ENCODE results near the gene INSM2. TPM values are rescaled to one million over a fixed set of nuclear protein-coding genes. Genes with fewer than 3 reads are reported as not detected.

Gene INSM2
- total and polyA plus RNA-seq, 2 of the 13 experiments (the other 11 are each of a cell fraction or from before 2014, with no cell fraction given), result not detected

DNA sequence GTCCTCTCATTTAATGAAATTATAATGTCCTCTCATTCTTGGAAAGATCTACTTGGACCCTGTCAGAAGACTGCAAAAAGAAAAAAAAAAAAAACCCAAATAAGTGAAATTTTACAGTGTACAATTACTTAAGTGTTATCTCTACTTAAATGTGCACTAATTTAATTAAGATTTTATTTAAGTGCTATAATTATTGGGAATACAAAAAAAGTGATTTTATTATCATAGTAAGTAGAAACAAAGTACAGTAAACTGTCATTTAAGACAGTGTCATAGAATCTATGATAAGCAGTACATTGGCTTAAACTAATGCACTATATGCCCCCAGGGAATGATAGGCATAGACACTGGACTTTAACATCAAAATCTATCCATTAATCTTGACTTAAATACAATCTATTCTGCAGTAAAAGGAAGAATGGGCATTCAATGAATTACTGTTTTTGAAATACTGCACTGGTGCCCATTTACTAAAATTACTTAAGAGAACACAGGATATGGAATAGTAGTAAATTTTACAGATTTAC lies 23.3 kb downstream of the INSM2 start (continued):
- TF ChIP-seq, protein P1, sequence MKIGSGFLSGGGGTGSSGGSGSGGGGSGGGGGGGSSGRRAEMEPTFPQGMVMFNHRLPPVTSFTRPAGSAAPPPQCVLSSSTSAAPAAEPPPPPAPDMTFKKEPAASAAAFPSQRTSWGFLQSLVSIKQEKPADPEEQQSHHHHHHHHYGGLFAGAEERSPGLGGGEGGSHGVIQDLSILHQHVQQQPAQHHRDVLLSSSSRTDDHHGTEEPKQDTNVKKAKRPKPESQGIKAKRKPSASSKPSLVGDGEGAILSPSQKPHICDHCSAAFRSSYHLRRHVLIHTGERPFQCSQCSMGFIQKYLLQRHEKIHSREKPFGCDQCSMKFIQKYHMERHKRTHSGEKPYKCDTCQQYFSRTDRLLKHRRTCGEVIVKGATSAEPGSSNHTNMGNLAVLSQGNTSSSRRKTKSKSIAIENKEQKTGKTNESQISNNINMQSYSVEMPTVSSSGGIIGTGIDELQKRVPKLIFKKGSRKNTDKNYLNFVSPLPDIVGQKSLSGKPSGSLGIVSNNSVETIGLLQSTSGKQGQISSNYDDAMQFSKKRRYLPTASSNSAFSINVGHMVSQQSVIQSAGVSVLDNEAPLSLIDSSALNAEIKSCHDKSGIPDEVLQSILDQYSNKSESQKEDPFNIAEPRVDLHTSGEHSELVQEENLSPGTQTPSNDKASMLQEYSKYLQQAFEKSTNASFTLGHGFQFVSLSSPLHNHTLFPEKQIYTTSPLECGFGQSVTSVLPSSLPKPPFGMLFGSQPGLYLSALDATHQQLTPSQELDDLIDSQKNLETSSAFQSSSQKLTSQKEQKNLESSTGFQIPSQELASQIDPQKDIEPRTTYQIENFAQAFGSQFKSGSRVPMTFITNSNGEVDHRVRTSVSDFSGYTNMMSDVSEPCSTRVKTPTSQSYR (CRISPR knock-in tag; IDR thresholded peaks at IDR 0.05; ENCODE audit: borderline replicate concordance), result no peak
- TF ChIP-seq, protein P2, sequence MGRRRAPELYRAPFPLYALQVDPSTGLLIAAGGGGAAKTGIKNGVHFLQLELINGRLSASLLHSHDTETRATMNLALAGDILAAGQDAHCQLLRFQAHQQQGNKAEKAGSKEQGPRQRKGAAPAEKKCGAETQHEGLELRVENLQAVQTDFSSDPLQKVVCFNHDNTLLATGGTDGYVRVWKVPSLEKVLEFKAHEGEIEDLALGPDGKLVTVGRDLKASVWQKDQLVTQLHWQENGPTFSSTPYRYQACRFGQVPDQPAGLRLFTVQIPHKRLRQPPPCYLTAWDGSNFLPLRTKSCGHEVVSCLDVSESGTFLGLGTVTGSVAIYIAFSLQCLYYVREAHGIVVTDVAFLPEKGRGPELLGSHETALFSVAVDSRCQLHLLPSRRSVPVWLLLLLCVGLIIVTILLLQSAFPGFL (CRISPR knock-in tag; IDR thresholded peaks at IDR 0.05), result no peak
- TF ChIP-seq, protein P3, sequence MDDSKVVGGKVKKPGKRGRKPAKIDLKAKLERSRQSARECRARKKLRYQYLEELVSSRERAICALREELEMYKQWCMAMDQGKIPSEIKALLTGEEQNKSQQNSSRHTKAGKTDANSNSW (CRISPR knock-in tag; IDR thresholded peaks at IDR 0.05; ENCODE audit: borderline replicate concordance), result no peak
- TF ChIP-seq, protein P4, sequence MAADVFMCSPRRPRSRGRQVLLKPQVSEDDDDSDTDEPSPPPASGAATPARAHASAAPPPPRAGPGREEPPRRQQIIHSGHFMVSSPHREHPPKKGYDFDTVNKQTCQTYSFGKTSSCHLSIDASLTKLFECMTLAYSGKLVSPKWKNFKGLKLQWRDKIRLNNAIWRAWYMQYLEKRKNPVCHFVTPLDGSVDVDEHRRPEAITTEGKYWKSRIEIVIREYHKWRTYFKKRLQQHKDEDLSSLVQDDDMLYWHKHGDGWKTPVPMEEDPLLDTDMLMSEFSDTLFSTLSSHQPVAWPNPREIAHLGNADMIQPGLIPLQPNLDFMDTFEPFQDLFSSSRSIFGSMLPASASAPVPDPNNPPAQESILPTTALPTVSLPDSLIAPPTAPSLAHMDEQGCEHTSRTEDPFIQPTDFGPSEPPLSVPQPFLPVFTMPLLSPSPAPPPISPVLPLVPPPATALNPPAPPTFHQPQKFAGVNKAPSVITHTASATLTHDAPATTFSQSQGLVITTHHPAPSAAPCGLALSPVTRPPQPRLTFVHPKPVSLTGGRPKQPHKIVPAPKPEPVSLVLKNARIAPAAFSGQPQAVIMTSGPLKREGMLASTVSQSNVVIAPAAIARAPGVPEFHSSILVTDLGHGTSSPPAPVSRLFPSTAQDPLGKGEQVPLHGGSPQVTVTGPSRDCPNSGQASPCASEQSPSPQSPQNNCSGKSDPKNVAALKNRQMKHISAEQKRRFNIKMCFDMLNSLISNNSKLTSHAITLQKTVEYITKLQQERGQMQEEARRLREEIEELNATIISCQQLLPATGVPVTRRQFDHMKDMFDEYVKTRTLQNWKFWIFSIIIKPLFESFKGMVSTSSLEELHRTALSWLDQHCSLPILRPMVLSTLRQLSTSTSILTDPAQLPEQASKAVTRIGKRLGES (CRISPR knock-in tag; IDR thresholded peaks at IDR 0.05; ENCODE audit: borderline replicate concordance), result no peak
- TF ChIP-seq, protein P5, sequence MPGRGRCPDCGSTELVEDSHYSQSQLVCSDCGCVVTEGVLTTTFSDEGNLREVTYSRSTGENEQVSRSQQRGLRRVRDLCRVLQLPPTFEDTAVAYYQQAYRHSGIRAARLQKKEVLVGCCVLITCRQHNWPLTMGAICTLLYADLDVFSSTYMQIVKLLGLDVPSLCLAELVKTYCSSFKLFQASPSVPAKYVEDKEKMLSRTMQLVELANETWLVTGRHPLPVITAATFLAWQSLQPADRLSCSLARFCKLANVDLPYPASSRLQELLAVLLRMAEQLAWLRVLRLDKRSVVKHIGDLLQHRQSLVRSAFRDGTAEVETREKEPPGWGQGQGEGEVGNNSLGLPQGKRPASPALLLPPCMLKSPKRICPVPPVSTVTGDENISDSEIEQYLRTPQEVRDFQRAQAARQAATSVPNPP (CRISPR knock-in tag; IDR thresholded peaks at IDR 0.05), result no peak

All from HepG2 (cell line).